ENCODE measurements around the gene NAPG.

Gene NAPG

GRCh38 chr18:10560452-10561045 is 34.7 kb downstream of the NAPG start:
- Histone ChIP-seq H3K4me3 (ENCODE audit: low read depth, low read length) (peak overlapping the region; percentile 24), H3K27ac (no peak overlapping the region), H3K27me3 (replicated peaks) (no peaks in the 10 kb centered on the region), H3K36me3 (replicated peaks) (peaks cover 10% of the 10 kb centered on the region)
- TF ChIP-seq CTCF (IDR thresholded peaks at IDR 0.05; ENCODE audit: low read depth, low read length, missing control alignments), result peak; percentile 81
- DNase-seq, result peak; percentile 78
- in situ Hi-C loops (cut with HindIII; ENCODE audit: low pct_ligation_motif_present, low sequenced_read_pairs), result no loop called here

GRCh38 chr18:10562773-10563160 is 36.9 kb downstream of the NAPG start:
- no peak for TF ChIP-seq CTCF (IDR thresholded peaks at IDR 0.05; ENCODE audit: low read depth, low read length, missing control alignments)
- in situ Hi-C loops (cut with HindIII; ENCODE audit: low pct_ligation_motif_present, low sequenced_read_pairs), result no loop called here
- DNase-seq, result no peak
- Histone ChIP-seq H3K36me3 (replicated peaks) (no peaks in the 10 kb centered on the region), H3K27ac (no peak overlapping the region), H3K4me3 (ENCODE audit: low read depth, low read length) (no peak overlapping the region), H3K27me3 (replicated peaks) (no peaks in the 10 kb centered on the region)

- no peak overlapping the region for H3K4me3 ChIP-seq (ENCODE audit: low read depth, low read length)
- TF ChIP-seq CTCF (IDR thresholded peaks at IDR 0.05; ENCODE audit: low read depth, low read length, missing control alignments), result no peak
- in situ Hi-C loops (cut with HindIII; ENCODE audit: low pct_ligation_motif_present, low sequenced_read_pairs), result no loop called here
- H3K27ac ChIP-seq, result no peak overlapping the region
- no peaks in the 10 kb centered on the region for H3K27me3 ChIP-seq (replicated peaks)
- no peak for DNase-seq
- no peaks in the 10 kb centered on the region for H3K36me3 ChIP-seq (replicated peaks)
Observed at GRCh38 chr18:10563886-10564285, 38.1 kb downstream of the NAPG start.

- Histone ChIP-seq H3K4me3 (ENCODE audit: low read depth, low read length) (no peak overlapping the region), H3K27ac (no peak overlapping the region), H3K27me3 (replicated peaks) (no peaks in the 10 kb centered on the region), H3K36me3 (replicated peaks) (no peaks in the 10 kb centered on the region)
- no peak for TF ChIP-seq CTCF (IDR thresholded peaks at IDR 0.05; ENCODE audit: low read depth, low read length, missing control alignments)
- in situ Hi-C loops (cut with HindIII; ENCODE audit: low pct_ligation_motif_present, low sequenced_read_pairs), result no loop called here
- no peak for DNase-seq
Observed at GRCh38 chr18:10564975-10565773, 39.3 kb downstream of the NAPG start.

GRCh38 chr18:10565835-10566234 is 40.0 kb downstream of the NAPG start:
- Histone ChIP-seq H3K27me3 (replicated peaks) (no peaks in the 10 kb centered on the region), H3K27ac (no peak overlapping the region), H3K4me3 (ENCODE audit: low read depth, low read length) (no peak overlapping the region), H3K36me3 (replicated peaks) (no peaks in the 10 kb centered on the region)
- TF ChIP-seq CTCF (IDR thresholded peaks at IDR 0.05; ENCODE audit: low read depth, low read length, missing control alignments), result no peak
- in situ Hi-C loops (cut with HindIII; ENCODE audit: low pct_ligation_motif_present, low sequenced_read_pairs), result no loop called here
- no peak for DNase-seq
